Measurements from ENCODE around the gene TNN. TPM values are rescaled to one million over a fixed set of nuclear protein-coding genes. Genes with fewer than 3 reads are reported as not detected.

TNN gene
- total and polyA plus RNA-seq, 10 of the 15 experiments (the other 5 are each of a cell fraction or from before 2014, with no cell fraction given): 0.05 to 0.17 (median 0.11) TPM

- no peak for TF ChIP-seq PBX3 (IDR thresholded peaks at IDR 0.05; ENCODE audit: insufficient replicate concordance, low read depth, low read length)
- TF ChIP-seq SUZ12 (IDR thresholded peaks at IDR 0.05; ENCODE audit: unreplicated experiment): no peak
- TF ChIP-seq TCF3 (IDR thresholded peaks at IDR 0.05; ENCODE audit: borderline replicate concordance, insufficient read depth, low read depth, low read length): no peak
- no peak for TF ChIP-seq NR2C2 (IDR thresholded peaks at IDR 0.05; ENCODE audit: borderline replicate concordance, control insufficient read depth, insufficient read length, low read depth)
- TF ChIP-seq ZNF217 (IDR thresholded peaks at IDR 0.05): no peak
- no peak for TF ChIP-seq FOS (IDR thresholded peaks at IDR 0.05; ENCODE audit: borderline replicate concordance, extremely low read depth, insufficient read length)
- no peak for TF ChIP-seq ZNF592 (IDR thresholded peaks at IDR 0.05)
These were observed 3.8 kb downstream of the TNN start (continued) for GRCh38 chr1:175071276-175071943.

Data from GM12878 (cell line).